H1 (cell line): Measurements from ENCODE around the gene EYA2. TPM values are rescaled to one million over a fixed set of nuclear protein-coding genes. Genes with fewer than 3 reads are reported as not detected.

Experiments
- polyA plus RNA-seq, 7 experiments: library from polyadenylated mRNA; depleted of rRNA in 3 of 7; stranded (reverse) in 5 of 7; unstranded in 2 of 7; fragments of >200 nt in 5 of 7; fragments of 200-250 nt in 2 of 7; gene quantifications; 1 replicate in 5 of 7; 2 replicates in 1 of 7; 4 replicates in 1 of 7; pipeline versions ENCODE4 v1.2.1 to v1.2.3, GENCODE V29; 2011 to 2013; ENCODE audit warnings: missing spikeins in 2 of 7, mixed read lengths in 2 of 7
- total RNA-seq: library from RNA; stranded (reverse); fragmentation: NEBNext Ultra II Directional; extraction: Animal tissue kit (Norgen Biotek cat#: 25700); gene quantifications from 2 replicates; pipeline ENCODE4 v1.2.1, GENCODE V29; 2021
- TF ChIP-seq, protein P1 (sequence below), 3 experiments: IDR thresholded peaks; 1 replicate in 2 of 3; 2 replicates in 1 of 3; pipeline versions ENCODE4 v1.5.1 to v1.6.1; 2011; ENCODE audit warnings: low read length in 3 of 3, mild to moderate bottlenecking in 3 of 3, inconsistent platforms in 2 of 3, low read depth in 1 of 3, moderate library complexity in 1 of 3; ENCODE audit not compliant: insufficient read depth in 1 of 3; ENCODE audit errors: control extremely low read depth in 1 of 3

EYA2 gene
- total and polyA plus RNA-seq, 2 of the 8 experiments (the other 6 are each of a cell fraction or from before 2014, with no cell fraction given): 1.6 to 1.7 TPM

DNA sequence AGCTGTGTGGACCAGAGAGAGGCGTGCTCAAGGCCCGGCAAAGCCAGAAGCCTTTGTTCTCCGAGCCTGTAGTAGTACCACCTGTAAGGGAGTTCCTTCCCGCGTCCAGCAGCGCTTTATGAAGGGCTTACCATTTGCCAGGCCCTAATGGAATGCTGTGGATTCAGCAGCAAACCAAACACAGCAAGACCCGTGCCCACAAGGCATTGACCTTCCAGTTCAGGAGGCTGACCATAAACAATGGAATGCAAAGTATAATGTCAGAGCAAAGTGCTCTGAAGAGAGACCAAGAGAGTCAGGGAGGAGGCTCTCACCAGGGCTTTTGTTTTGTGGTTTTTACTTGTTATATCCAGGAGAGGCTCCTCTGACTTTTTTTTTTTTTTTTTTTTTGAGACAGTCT, 252.0 kb downstream of the EYA2 start (continued):
- TF ChIP-seq, protein P1, sequence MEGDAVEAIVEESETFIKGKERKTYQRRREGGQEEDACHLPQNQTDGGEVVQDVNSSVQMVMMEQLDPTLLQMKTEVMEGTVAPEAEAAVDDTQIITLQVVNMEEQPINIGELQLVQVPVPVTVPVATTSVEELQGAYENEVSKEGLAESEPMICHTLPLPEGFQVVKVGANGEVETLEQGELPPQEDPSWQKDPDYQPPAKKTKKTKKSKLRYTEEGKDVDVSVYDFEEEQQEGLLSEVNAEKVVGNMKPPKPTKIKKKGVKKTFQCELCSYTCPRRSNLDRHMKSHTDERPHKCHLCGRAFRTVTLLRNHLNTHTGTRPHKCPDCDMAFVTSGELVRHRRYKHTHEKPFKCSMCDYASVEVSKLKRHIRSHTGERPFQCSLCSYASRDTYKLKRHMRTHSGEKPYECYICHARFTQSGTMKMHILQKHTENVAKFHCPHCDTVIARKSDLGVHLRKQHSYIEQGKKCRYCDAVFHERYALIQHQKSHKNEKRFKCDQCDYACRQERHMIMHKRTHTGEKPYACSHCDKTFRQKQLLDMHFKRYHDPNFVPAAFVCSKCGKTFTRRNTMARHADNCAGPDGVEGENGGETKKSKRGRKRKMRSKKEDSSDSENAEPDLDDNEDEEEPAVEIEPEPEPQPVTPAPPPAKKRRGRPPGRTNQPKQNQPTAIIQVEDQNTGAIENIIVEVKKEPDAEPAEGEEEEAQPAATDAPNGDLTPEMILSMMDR (IDR thresholded peaks at IDR 0.05; ENCODE audit: control extremely low read depth in 1 of 3, insufficient read depth in 1 of 3, low read depth in 1 of 3, low read length in 3 of 3): no peak
